HTR-8/SVneo (cell line): Measurements from ENCODE around the gene CCN5.
"Not testable (repeated sequence)": the region's sequence is repeated elsewhere in the genome, so short reads cannot be mapped to it uniquely, and the experiment has no call there.

ENCODE experiments used
- DNase-seq: peaks from one replicate; pipeline ENCODE4 v3.0.0; 2011; ENCODE audit warnings: low spot score, mixed read lengths; ENCODE audit not compliant: insufficient read length
- FAIRE-seq: peaks from 2 replicates; lab custom pipeline; 2011; peaks lifted over from hg19 to GRCh38; lab: Jason Lieb, UNC

CCN5 gene

DNA sequence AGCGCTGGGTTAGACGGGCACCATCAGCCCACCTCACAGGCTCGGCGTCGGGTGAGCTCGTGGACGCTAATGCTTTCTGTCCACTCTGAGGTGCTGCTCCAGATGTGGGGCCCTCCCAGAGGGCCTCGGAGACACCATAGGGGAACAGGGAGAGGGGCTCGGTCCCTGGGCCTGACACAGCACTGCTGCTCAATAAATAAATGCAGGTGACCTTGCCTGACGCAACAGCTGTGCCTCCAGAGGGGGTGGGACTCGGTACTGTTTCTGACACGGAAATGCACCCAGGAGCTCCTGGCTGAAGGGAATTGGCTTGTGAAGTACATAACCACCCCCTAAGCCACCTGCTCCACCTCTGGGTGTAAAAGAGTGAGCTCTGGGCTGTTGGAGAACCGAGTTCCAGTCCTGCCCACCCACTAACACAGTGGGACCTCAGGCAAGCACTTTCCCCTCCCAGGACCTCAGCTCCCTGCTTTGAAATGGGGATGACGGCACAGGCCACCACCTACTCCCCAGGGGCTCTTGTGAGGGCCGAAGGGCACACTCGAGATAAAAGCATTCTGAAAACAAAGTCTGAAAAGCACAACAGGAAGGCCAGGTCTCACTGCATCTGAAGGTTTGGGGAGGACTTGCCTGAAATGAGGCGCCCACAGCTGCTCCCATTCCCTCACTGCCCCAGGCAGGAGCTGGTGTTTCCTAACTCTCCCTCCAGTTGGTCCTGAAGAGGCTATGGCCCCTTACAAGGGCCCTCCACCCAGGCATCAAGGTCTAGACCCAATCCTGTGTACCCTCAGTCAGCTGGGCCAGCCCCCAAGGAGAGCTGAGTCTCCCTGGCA lies 37.1 kb downstream of the CCN5 start:
- FAIRE-seq, result peak; percentile 20

GRCh38 chr20:44754554-44754953 lies 39.4 kb downstream of the CCN5 start:
- FAIRE-seq (no peak), DNase-seq (no peak)

More for the DNA sequence above, 37.1 kb downstream of the CCN5 start:
- no peak for DNase-seq

DNA sequence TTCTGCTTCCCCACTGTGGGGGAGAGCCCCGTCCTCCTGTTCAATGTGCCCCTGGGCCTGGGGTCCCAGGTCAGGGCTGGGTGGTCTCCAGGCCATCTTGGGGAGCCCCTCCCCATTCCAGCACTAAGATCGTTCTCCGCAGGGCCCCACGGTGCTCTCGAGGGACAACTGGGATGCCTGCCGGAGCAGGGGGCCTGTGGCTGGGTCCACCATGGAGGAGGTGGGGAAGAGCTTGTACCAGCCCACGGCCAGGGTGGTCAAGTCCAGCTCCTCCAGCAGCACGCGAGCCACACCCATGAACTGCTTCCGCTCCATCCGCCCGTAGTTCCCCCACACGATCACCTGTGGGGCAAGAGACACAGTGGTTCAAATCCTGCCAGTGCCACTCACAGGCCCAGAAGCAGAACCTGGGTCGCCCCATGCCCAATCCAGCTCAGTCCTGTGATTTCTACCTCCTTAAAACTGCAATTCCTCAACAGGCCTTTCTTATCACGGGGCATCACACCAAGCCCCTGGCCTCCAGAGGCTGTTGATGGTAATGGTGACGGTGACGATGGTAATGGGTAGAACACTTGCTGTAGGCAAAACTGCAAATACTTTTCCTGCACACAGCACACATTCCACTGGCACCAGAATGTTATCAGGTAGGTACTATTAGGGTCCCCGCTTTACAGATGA lies 41.0 kb downstream of the CCN5 start:
- DNase-seq (no peak), FAIRE-seq (peak; percentile 68)

GRCh38 chr20:44756956-44757355 lies 41.8 kb downstream of the CCN5 start:
- FAIRE-seq (peak; percentile 55), DNase-seq (no peak)

GRCh38 chr20:44758247-44759101 lies 43.3 kb downstream of the CCN5 start:
- DNase-seq (no peak), FAIRE-seq (peak; percentile 13)

DNA sequence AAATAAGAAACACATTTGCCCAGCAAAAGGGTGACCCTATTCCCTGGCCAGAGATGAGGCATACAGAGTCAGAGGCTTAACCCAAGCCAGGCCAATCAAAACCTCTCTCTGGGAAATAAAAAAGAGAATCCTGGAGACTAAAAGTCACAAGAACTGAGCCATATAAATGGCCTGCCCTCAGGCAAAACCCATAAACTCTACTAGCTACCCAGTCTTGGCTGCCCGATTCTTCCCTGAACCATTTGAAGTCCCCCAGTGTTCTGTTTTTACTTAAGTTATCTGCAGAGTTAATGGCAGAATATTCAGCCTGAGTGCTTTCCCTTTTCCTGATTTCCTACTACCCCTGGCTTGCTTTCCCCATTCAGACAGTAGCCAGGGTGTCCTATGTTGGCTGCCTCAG lies 44.4 kb downstream of the CCN5 start:
- FAIRE-seq (no peak), DNase-seq (no peak)

- DNase-seq (no peak), FAIRE-seq (peak; percentile 52)
These were observed 46.3 kb downstream of the CCN5 start for GRCh38 chr20:44761423-44761822.

- DNase-seq (no peak), FAIRE-seq (no peak)
These were observed 47.4 kb downstream of the CCN5 start for GRCh38 chr20:44762466-44763140.

GRCh38 chr20:44763798-44764197 lies 48.6 kb downstream of the CCN5 start:
- not testable (repeated sequence) for DNase-seq, FAIRE-seq

DNA sequence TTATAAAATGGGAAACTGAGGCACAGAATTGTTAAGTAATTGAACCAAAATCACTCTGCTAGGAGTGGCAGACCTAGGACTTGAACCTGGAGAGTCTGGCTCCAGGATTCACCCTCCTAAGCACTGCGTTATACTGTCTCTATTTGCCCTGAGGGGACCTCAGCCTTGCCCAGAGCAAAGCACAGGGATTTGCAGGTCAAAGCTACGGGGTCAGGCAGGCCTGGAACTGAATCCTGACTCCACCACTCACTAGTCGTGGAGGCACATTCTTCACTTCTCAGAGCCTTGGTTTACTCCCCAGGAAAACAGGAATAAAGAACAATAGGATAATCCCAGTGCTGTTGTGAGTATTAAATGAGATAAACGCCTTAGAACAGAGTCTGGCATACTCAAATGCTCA lies 49.9 kb downstream of the CCN5 start:
- FAIRE-seq, result no peak
- no peak for DNase-seq

GRCh38 chr20:44765701-44766347 lies 50.7 kb downstream of the CCN5 start:
- peak; percentile 95 for FAIRE-seq
- DNase-seq, result no peak

DNA sequence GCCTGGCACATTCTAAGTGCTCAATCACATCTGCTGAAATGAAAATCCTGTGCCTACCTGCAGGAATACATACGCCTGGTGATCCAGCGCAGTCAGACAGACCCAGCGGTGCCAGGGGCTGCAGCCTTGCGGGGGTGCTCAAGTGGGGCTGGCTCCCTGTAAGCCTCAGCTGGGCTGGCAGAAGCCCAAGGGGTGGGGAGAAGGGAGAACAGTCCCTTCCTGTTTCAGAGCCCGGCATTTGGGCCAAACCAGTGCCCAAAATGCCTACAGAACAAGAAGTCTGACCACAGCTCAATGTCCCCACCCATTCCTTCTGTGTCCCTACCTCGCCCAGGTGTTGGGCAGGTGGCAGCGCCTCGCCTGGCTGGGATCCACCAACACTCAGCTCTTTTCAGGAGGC lies 53.1 kb downstream of the CCN5 start:
- no peak for FAIRE-seq
- no peak for DNase-seq

GRCh38 chr20:44768854-44769480 lies 53.8 kb downstream of the CCN5 start:
- DNase-seq (no peak), FAIRE-seq (no peak)

DNA sequence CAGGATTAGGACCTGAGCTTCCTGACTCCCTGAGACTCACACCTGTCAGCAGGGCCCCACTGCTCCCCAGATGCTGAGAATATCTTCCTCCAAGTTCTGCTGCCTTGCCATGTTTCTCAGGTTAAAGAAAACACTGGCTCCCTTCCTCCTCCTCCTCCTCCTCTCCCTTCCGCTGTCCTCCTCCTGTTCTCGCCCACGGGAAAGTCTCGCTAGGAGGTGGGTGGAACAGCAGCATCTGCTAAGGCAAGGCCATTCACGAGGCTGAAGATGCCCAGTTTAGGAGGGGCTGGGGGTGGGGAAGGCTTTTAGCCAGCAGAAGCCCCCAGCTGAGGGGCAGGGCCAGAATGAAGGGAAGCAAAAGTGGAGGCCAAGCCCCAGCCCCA lies 54.3 kb downstream of the CCN5 start:
- FAIRE-seq (no peak), DNase-seq (no peak)

GRCh38 chr20:44770484-44771171 lies 55.5 kb downstream of the CCN5 start:
- FAIRE-seq, result peak; percentile 33

DNA sequence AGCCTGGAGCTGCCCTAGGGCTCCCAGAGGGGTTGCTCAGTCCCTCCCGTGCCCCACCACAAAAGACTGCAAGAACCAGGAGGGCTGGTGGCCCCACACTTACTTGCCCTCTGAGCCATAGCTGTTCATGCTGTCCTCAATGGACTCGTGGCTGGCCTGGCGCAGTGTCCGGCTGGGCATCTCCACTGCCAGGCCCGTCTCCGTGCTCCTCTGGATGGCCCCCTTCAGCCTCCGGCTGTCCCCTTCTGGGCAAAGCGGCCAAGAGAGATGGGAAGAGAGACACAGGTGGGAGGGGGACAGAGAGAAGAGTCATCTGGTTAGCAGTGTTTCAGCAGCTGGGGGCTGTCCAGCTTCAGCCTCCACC lies 56.0 kb downstream of the CCN5 start:
- FAIRE-seq (no peak), DNase-seq (no peak)

More at GRCh38 chr20:44770484-44771171, 55.5 kb downstream of the CCN5 start:
- no peak for DNase-seq

DNA sequence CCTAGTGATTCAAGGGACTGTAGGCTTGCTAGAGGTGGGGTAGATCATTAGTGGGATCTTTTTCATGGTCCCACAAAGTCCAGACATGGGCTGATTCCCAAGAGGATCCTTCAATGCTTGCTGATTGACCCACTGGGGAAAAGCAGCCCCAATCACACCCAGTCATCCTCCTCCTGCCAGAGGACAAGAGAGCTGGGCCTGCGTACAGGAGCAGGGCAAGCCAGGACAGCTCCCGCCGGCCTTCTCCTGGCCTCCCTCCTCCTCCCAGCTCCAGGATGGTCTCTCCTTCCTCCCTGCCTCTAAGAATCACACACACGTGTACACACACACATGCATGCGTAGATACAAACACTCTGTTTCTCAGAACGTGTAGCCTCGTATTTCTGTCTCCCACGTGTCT lies 57.5 kb downstream of the CCN5 start:
- no peak for DNase-seq
- FAIRE-seq, result peak; percentile 95

DNA sequence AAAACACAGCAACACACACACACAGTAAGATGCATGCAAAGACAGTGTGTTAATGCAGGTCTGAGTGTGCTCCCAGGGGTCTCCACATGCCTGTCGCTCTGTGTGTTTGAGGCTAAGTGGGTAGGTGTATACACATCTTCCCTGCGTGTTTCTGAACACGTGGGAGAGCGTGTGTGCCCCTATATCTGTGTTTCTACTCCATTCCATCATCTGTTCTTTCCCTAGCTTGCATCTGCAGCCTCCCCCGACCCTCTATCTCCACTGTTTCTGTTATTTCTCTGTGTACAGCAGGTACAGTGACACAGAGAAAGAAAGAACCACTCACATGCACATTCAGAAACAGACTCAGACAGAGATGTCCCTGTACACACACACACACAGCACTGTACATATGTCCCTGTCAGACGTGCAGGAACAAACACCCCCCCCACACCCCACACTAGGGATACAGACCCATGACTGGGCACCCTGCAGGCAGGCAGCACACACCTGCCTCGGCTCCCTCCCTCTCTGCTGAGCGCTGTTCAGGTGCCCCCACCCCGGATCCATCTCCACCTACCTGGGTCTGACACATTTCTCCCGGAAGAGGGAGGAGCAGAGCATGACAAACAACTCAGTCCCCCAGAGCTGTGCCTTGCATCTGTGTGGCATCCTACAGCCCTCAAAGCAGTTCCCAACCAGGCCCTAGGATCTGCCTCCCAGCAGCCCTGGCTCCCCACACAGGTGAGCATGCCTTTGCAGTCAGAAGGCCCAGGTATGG lies 58.1 kb downstream of the CCN5 start:
- peak; percentile 66 for FAIRE-seq
- no peak for DNase-seq
